Tibial artery (tissue), 4 donors: Measurements from ENCODE around the gene RTKN2.

Experiments
- DNase-seq, 2 donors: peaks; one replicate each; pipeline ENCODE4 v3.0.0-alpha.2; 2019
- H3K27ac ChIP-seq, 2 donors: fragments of 200-600 bp; sonication (generic) in 1 of 2; 1 replicate in 1 of 2; 2 replicates in 1 of 2; pipeline ENCODE4 v1.5.1; 2018 to 2019; ENCODE audit warnings: mild to moderate bottlenecking in 1 of 2
- H3K27me3 ChIP-seq, 2 donors: fragments of 200-600 bp; sonication (generic) in 1 of 2; one replicate each; pipeline versions ENCODE4 v1.5.1 to v1.6.0; 2016 to 2019
- H3K36me3 ChIP-seq, 3 donors: fragments of 200-600 bp; sonication (generic) in 2 of 3; one replicate each; pipeline ENCODE4 v1.5.1; 2016 to 2019; ENCODE audit warnings: mild to moderate bottlenecking in 2 of 3
- H3K4me1 ChIP-seq, 4 donors: fragments of 200-600 bp; sonication (generic) in 2 of 4; 1 replicate in 3 of 4; 2 replicates in 1 of 4; pipeline ENCODE4 v1.5.1; 2016 to 2019
- H3K4me3 ChIP-seq, 2 donors: fragments of 200-600 bp; sonication (generic) in 1 of 2; 1 replicate in 1 of 2; 2 replicates in 1 of 2; pipeline ENCODE4 v1.5.1; 2018 to 2019; ENCODE audit warnings: mild to moderate bottlenecking in 2 of 2
- H3K9me3 ChIP-seq, 3 donors: fragments of 200-600 bp; sonication (generic) in 1 of 3; one replicate each; pipeline ENCODE4 v1.5.1; 2016 to 2019
- CTCF ChIP-seq, 2 experiments: fragments of 200-600 bp in 1 of 2; fragments of 450-650 bp in 1 of 2; IDR thresholded peaks; one replicate each; pipeline ENCODE4 v1.5.1; 2017 to 2019; ENCODE audit warnings: antibody characterized with exemption in 2 of 2, mild to moderate bottlenecking in 1 of 2, moderate library complexity in 1 of 2
- intact Hi-C: fragments of 100-400 bp; cut with DNase I; formaldehyde crosslinking; loops from one replicate; pipeline ENCODE4 v1.15.0; 2023; ENCODE audit warnings: low total_unique reads

The RTKN2 gene

GRCh38 chr10:62185919-62186692 is 82.5 kb downstream of the RTKN2 start:
- Histone ChIP-seq H3K9me3 (no peaks in the 10 kb centered on the region), H3K4me1 (peaks cover 0 to 13% (median 5%) of the 10 kb centered on the region in 4 donors), H3K27me3 (no peaks in the 10 kb centered on the region), H3K4me3 (no peak overlapping the region), H3K27ac (no peak overlapping the region), H3K36me3 (no peaks in the 10 kb centered on the region)
- intact Hi-C loops: no loop called here
- no peak for TF ChIP-seq CTCF (IDR thresholded peaks at IDR 0.05)
- no peak for DNase-seq

- peaks cover 0 to 13% (median 5%) of the 10 kb centered on the region in 4 donors for H3K4me1 ChIP-seq
- intact Hi-C loops: no loop called here
- DNase-seq: no peak
- no peak overlapping the region for H3K27ac ChIP-seq
- no peaks in the 10 kb centered on the region for H3K27me3 ChIP-seq
- peaks cover 0 to 4% (median 0%) of the 10 kb centered on the region in 3 donors for H3K9me3 ChIP-seq
- no peak overlapping the region for H3K4me3 ChIP-seq
- TF ChIP-seq CTCF (IDR thresholded peaks at IDR 0.05): no peak
- no peaks in the 10 kb centered on the region for H3K36me3 ChIP-seq
These were observed 84.5 kb downstream of the RTKN2 start for GRCh38 chr10:62183857-62184795.

- Histone ChIP-seq H3K4me1 (peaks cover 0 to 13% (median 5%) of the 10 kb centered on the region in 4 donors), H3K4me3 (no peak overlapping the region), H3K36me3 (no peaks in the 10 kb centered on the region), H3K27ac (no peak overlapping the region), H3K27me3 (no peaks in the 10 kb centered on the region), H3K9me3 (peaks cover 0 to 4% (median 0%) of the 10 kb centered on the region in 3 donors)
- no peak for DNase-seq
- intact Hi-C loops: no loop called here
- no peak for TF ChIP-seq CTCF (IDR thresholded peaks at IDR 0.05)
These were observed 85.2 kb downstream of the RTKN2 start for GRCh38 chr10:62183442-62183841.

- Histone ChIP-seq H3K4me1 (peaks cover 0 to 12% (median 5%) of the 10 kb centered on the region in 4 donors), H3K27me3 (no peaks in the 10 kb centered on the region), H3K9me3 (peaks cover 0 to 4% (median 0%) of the 10 kb centered on the region in 3 donors), H3K36me3 (no peaks in the 10 kb centered on the region), H3K27ac (no peak overlapping the region), H3K4me3 (no peak overlapping the region)
- DNase-seq: no peak
- TF ChIP-seq CTCF (IDR thresholded peaks at IDR 0.05): no peak
- intact Hi-C loops: no loop called here
These were observed 86.0 kb downstream of the RTKN2 start for GRCh38 chr10:62182595-62182994.

- Histone ChIP-seq H3K9me3 (peaks cover 0 to 4% (median 0%) of the 10 kb centered on the region in 3 donors), H3K27me3 (no peaks in the 10 kb centered on the region), H3K27ac (no peak overlapping the region), H3K4me1 (peaks cover 0 to 8% (median 3%) of the 10 kb centered on the region in 4 donors), H3K4me3 (no peak overlapping the region), H3K36me3 (no peaks in the 10 kb centered on the region)
- intact Hi-C loops: no loop called here
- TF ChIP-seq CTCF (IDR thresholded peaks at IDR 0.05): no peak
- DNase-seq: no peak
These were observed 86.5 kb downstream of the RTKN2 start for GRCh38 chr10:62182171-62182570.
